A673 (cell line): ENCODE results near the gene NARF. TPM values are rescaled to one million over a fixed set of nuclear protein-coding genes. Genes with fewer than 3 reads are reported as not detected.
"Not testable (repeated sequence)": the region's sequence is repeated elsewhere in the genome, so short reads cannot be mapped to it uniquely, and the experiment has no call there.

Source experiments
- BruUV-seq: library from RNA; stranded (reverse); fragments of 400-500 nt; replicated peaks from 2 replicates; lab custom pipeline; 2021; lab: Mats Ljungman, UMichigan
- CTCF ChIA-PET: fragments of 300-600 bp; sonication (Branson Sonifier 250); formaldehyde crosslinking; loops from one replicate; lab custom pipeline; 2022; ENCODE audit warnings: antibody characterized with exemption; lab: Charles Lee
- POLR2A ChIA-PET: fragments of 300-600 bp; sonication (Branson Sonifier 250); formaldehyde crosslinking; loops from one replicate; lab custom pipeline; 2022; ENCODE audit warnings: antibody characterized with exemption; ENCODE audit not compliant: low non-redundant PET; lab: Charles Lee
- DNase-seq: peaks from one replicate; pipeline ENCODE4 v3.0.0-alpha.2; 2015; ENCODE audit warnings: low spot score
- H3K27ac ChIP-seq: fragments of 200-600 bp; sonication (generic); 2 replicates; pipeline ENCODE4 v1.5.1; 2016; ENCODE audit warnings: mixed run types, low read depth, mild to moderate bottlenecking, mixed read lengths, antibody characterized with exemption, low read length; ENCODE audit not compliant: poor library complexity, severe bottlenecking
- H3K27me3 ChIP-seq: fragments of 200-600 bp; sonication (generic); replicated peaks from 2 replicates; pipeline ENCODE4 v1.6.1; 2017; ENCODE audit warnings: mixed run types, low read depth, mild to moderate bottlenecking, mixed read lengths, antibody characterized with exemption, low read length; ENCODE audit not compliant: insufficient read depth, poor library complexity
- H3K36me3 ChIP-seq: fragments of 200-600 bp; sonication (generic); 2 replicates; pipeline ENCODE4 v1.6.1; 2016; ENCODE audit warnings: mixed run types, mild to moderate bottlenecking, mixed read lengths, antibody characterized with exemption, low read length; ENCODE audit not compliant: insufficient read depth, poor library complexity, severe bottlenecking
- H3K4me1 ChIP-seq: fragments of 200-600 bp; sonication (generic); 2 replicates; pipeline ENCODE4 v1.6.1; 2017; ENCODE audit warnings: mixed run types, mild to moderate bottlenecking, mixed read lengths, antibody characterized with exemption, low read length; ENCODE audit not compliant: insufficient read depth, poor library complexity, severe bottlenecking
- H3K4me3 ChIP-seq: fragments of 200-600 bp; sonication (generic); 2 replicates; pipeline ENCODE4 v1.5.1; 2016; ENCODE audit warnings: low read depth, mixed run types, mild to moderate bottlenecking, mixed read lengths, low read length; ENCODE audit not compliant: poor library complexity, severe bottlenecking
- H3K9me3 ChIP-seq: fragments of 200-600 bp; sonication (generic); 2 replicates; pipeline ENCODE4 v1.6.1; 2016; ENCODE audit warnings: mixed run types, low read depth, mild to moderate bottlenecking, mixed read lengths, antibody characterized with exemption, low read length; ENCODE audit not compliant: poor library complexity, severe bottlenecking
- CTCF ChIP-seq: fragments of 300-800, 200-600 bp; sonication (generic); conservative IDR thresholded peaks from 2 replicates; pipeline ENCODE4 v1.5.1; 2017; ENCODE audit warnings: low read depth, mild to moderate bottlenecking, antibody characterized with exemption, low read length, moderate library complexity, mixed read lengths
- EZH2 ChIP-seq: fragments of 200-600 bp; sonication (generic); IDR thresholded peaks from 2 replicates; pipeline ENCODE4 v1.6.1; 2017; ENCODE audit warnings: borderline replicate concordance, low read depth, mild to moderate bottlenecking, mixed read lengths, antibody characterized with exemption, low read length; ENCODE audit not compliant: poor library complexity, severe bottlenecking
- intact Hi-C: fragments of 100-400 bp; cut with micrococcal nuclease; formaldehyde crosslinking; loops from one replicate; pipeline ENCODE4 v1.10.0; 2022; ENCODE audit not compliant: unreplicated experiment
- total RNA-seq: library from RNA; stranded (reverse); gene quantifications from 2 replicates; pipeline ENCODE4 v1.2.3, GENCODE V29; 2021

NARF gene
- total RNA-seq, 1 experiment from 2014 or later: 74.1 TPM

GRCh38 chr17:82536512-82537201, 78.1 kb downstream of the NARF start:
- no peak overlapping the region for H3K4me3 ChIP-seq
- BruUV-seq: no TSS peak
- peaks cover 18% of the 10 kb centered on the region for H3K4me1 ChIP-seq
- intact Hi-C loops: no loop called here
- ChIA-PET CTCF (interaction anchor here (0.7 to 1.5 kb wide), 2 partner anchors 16 to 18 kb away, joined by 3 to 6 read pairs; no protein-coding TSS in a partner anchor), POLR2A (no interaction called here)
- no peaks in the 10 kb centered on the region for H3K9me3 ChIP-seq
- H3K36me3 ChIP-seq: no peaks in the 10 kb centered on the region
- DNase-seq: peak; percentile 12
- TF ChIP-seq EZH2 (no peak), CTCF (no peak)
- H3K27me3 ChIP-seq: no peaks in the 10 kb centered on the region
- H3K27ac ChIP-seq: peak overlapping the region; percentile 70

- H3K27me3 ChIP-seq, H3K27ac ChIP-seq, H3K36me3 ChIP-seq, intact Hi-C loops, H3K4me3 ChIP-seq, H3K9me3 ChIP-seq, BruUV-seq, POLR2A ChIA-PET, CTCF ChIA-PET, DNase-seq: not testable (repeated sequence)
- H3K4me1 ChIP-seq: peaks cover 18% of the 10 kb centered on the region
Observed at GRCh38 chr17:82537228-82537627, 78.7 kb downstream of the NARF start.

GRCh38 chr17:82539076-82539475, 80.5 kb downstream of the NARF start:
- POLR2A ChIA-PET, BruUV-seq, H3K36me3 ChIP-seq: not testable (repeated sequence)

More at GRCh38 chr17:82539076-82539475, 80.5 kb downstream of the NARF start:
- H3K4me3 ChIP-seq, H3K27me3 ChIP-seq, intact Hi-C loops, CTCF ChIA-PET, DNase-seq, H3K9me3 ChIP-seq, H3K27ac ChIP-seq: not testable (repeated sequence)
- H3K4me1 ChIP-seq: peaks cover 19% of the 10 kb centered on the region

Other genes with a start within 250 kb of the NARF start
- 43.6 and 58.8 TPM in 2 replicates for gene CCDC57, start 245.9 kb upstream of the NARF start, total RNA-seq
- gene SLC16A3, start 229.7 kb upstream of the NARF start, total RNA-seq: 0.97 and 2.8 TPM in 2 replicates
- 139 and 150 TPM in 2 replicates for gene CSNK1D, start 185.0 kb upstream of the NARF start, total RNA-seq
- not detected in 2 replicates for gene CD7, start 141.1 kb upstream of the NARF start, total RNA-seq
- gene SECTM1, start 125.0 kb upstream of the NARF start, total RNA-seq: 1.4 and 2.8 TPM in 2 replicates
- 0.39 and 1.2 TPM in 2 replicates for gene TEX19, start 99.5 kb upstream of the NARF start, total RNA-seq
- 0.52 and 0.58 TPM in 2 replicates for gene UTS2R, start 87.0 kb upstream of the NARF start, total RNA-seq
- gene HEXD, start 40.4 kb upstream of the NARF start, total RNA-seq: 20.1 and 24.0 TPM in 2 replicates
- 25.0 and 30.9 TPM in 2 replicates for gene OGFOD3, start 40.2 kb upstream of the NARF start, total RNA-seq
- 72.8 and 91.1 TPM in 2 replicates for gene CYBC1, start 8.0 kb upstream of the NARF start, total RNA-seq
- gene FOXK2, start 61.0 kb downstream of the NARF start, total RNA-seq: 107 and 116 TPM in 2 replicates
- 69.9 and 73.0 TPM in 2 replicates for gene WDR45B, start 189.7 kb downstream of the NARF start, total RNA-seq
- gene RAB40B, start 240.0 kb downstream of the NARF start, total RNA-seq: 3.2 and 4.8 TPM in 2 replicates